ENCODE data around the gene WDFY2.
"Not testable (repeated sequence)": the region's sequence is repeated elsewhere in the genome, so short reads cannot be mapped to it uniquely, and the experiment has no call there.

DNA sequence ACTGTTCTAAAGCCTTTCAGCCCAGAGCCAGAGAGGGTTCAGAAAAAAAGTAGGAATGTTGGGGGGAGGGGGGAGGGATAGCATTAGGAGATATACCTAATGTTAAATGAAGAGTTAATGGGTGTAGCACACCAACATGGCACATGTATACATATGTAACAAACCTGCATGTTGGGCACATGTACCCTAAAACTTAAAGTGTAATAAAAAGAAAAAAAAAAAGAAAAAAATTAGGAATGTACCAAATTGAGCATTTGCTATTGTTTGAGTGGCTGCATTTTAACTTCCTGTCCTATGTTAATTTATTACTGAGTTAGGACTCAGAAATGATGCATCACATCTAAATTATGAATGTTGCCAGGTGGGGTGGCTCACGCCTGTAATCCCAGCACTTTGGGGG lies 7.7 kb downstream of the WDFY2 start:
- TF ChIP-seq, protein P1, sequence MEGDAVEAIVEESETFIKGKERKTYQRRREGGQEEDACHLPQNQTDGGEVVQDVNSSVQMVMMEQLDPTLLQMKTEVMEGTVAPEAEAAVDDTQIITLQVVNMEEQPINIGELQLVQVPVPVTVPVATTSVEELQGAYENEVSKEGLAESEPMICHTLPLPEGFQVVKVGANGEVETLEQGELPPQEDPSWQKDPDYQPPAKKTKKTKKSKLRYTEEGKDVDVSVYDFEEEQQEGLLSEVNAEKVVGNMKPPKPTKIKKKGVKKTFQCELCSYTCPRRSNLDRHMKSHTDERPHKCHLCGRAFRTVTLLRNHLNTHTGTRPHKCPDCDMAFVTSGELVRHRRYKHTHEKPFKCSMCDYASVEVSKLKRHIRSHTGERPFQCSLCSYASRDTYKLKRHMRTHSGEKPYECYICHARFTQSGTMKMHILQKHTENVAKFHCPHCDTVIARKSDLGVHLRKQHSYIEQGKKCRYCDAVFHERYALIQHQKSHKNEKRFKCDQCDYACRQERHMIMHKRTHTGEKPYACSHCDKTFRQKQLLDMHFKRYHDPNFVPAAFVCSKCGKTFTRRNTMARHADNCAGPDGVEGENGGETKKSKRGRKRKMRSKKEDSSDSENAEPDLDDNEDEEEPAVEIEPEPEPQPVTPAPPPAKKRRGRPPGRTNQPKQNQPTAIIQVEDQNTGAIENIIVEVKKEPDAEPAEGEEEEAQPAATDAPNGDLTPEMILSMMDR (conservative IDR thresholded peaks at IDR 0.05; ENCODE audit: low read depth, low read length) = not testable (repeated sequence)
- not testable (repeated sequence) for TF ChIP-seq EZH2 (IDR thresholded peaks at IDR 0.05; ENCODE audit: low read length, unreplicated experiment); EZH2phosphoT487 (IDR thresholded peaks at IDR 0.05; ENCODE audit: borderline replicate concordance, low read length)

All from PC-3 (cell line).